AG20443 (cell line): ENCODE results near the gene SMC4.

ENCODE experiments used
- DNase-seq: peaks from one replicate; pipeline ENCODE4 v3.0.0; 2012; ENCODE audit warnings: low spot score, mixed read lengths

The SMC4 gene

GRCh38 chr3:160478338-160478737 is 78.9 kb downstream of the SMC4 start:
- DNase-seq = no peak

- no peak for DNase-seq
These were observed 79.9 kb downstream of the SMC4 start for GRCh38 chr3:160479376-160479775.

- no peak for DNase-seq
These were observed 81.5 kb downstream of the SMC4 start for GRCh38 chr3:160480931-160481330.

- no peak for DNase-seq
These were observed 82.4 kb downstream of the SMC4 start for GRCh38 chr3:160481856-160482255.

GRCh38 chr3:160482796-160483195 is 83.3 kb downstream of the SMC4 start:
- DNase-seq = no peak
